GM23338 (cell line): ENCODE results near the gene RRAD. TPM values are rescaled to one million over a fixed set of nuclear protein-coding genes. Genes with fewer than 3 reads are reported as not detected.

ENCODE experiments used
- CTCF ChIP-seq, 2 experiments: fragments of 200-600 bp in 1 of 2; sonication (generic) in 1 of 2; conservative IDR thresholded peaks; 2 replicates each; pipeline versions ENCODE4 v1.5.1 to v1.6.1; 2016 to 2017; ENCODE audit warnings: antibody characterized with exemption in 2 of 2, low read depth in 2 of 2, mild to moderate bottlenecking in 2 of 2, moderate library complexity in 1 of 2
- EZH2phosphoT487 ChIP-seq: fragments of 200-600 bp; sonication (generic); IDR thresholded peaks from one replicate; pipeline ENCODE4 v1.8.1; 2018; ENCODE audit warnings: antibody characterized with exemption; ENCODE audit not compliant: unreplicated experiment
- JUNB ChIP-seq: IDR thresholded peaks from one replicate; pipeline ENCODE4 v1.6.1; 2016; ENCODE audit warnings: antibody characterized with exemption; ENCODE audit not compliant: unreplicated experiment
- NANOG ChIP-seq: IDR thresholded peaks from 2 replicates; pipeline ENCODE4 v1.6.1; 2016; ENCODE audit warnings: antibody characterized with exemption, borderline replicate concordance
- POLR2AphosphoS5 ChIP-seq: IDR thresholded peaks from 2 replicates; pipeline ENCODE4 v1.6.1; 2016; ENCODE audit warnings: antibody characterized with exemption, low read depth
- REST ChIP-seq: IDR thresholded peaks from one replicate; pipeline ENCODE4 v1.6.1; 2018; ENCODE audit warnings: antibody characterized with exemption; ENCODE audit not compliant: unreplicated experiment
- ZNF114 ChIP-seq: fragments of 250-450 bp; sonication (Bioruptor Pico); IDR thresholded peaks from 2 replicates; pipeline ENCODE4 v1.5.0; 2020; ENCODE audit warnings: mild to moderate bottlenecking, moderate library complexity
- polyA plus RNA-seq: library from polyadenylated mRNA; unstranded; fragments of >200 nt; fragmentation: Nextera tagmentation; extraction: Ambion mirVana; gene quantifications from 2 replicates; pipeline ENCODE4 v1.2.1, GENCODE V29; 2016
- total RNA-seq: library from RNA; depleted of rRNA; stranded (reverse); fragments of >200 nt; shearing (Covaris generic); gene quantifications from 2 replicates; pipeline ENCODE4 v1.2.3, GENCODE V29; 2014
- TF ChIP-seq, protein P1 (sequence below): fragments of 250-450 bp; sonication (Bioruptor Pico); IDR thresholded peaks from 2 replicates; pipeline ENCODE4 v1.5.0; 2020; ENCODE audit warnings: mild to moderate bottlenecking, moderate library complexity
- TF ChIP-seq, protein P2 (sequence below): IDR thresholded peaks from 2 replicates; pipeline ENCODE4 v1.6.1; 2016; ENCODE audit warnings: antibody characterized with exemption

The RRAD gene
- total and polyA plus RNA-seq, 2 experiments from 2014 or later, result 0.18 TPM; not detected in 1

GRCh38 chr16:66973716-66974115, 48.4 kb upstream of the RRAD start (continued):
- TF ChIP-seq, protein P1, sequence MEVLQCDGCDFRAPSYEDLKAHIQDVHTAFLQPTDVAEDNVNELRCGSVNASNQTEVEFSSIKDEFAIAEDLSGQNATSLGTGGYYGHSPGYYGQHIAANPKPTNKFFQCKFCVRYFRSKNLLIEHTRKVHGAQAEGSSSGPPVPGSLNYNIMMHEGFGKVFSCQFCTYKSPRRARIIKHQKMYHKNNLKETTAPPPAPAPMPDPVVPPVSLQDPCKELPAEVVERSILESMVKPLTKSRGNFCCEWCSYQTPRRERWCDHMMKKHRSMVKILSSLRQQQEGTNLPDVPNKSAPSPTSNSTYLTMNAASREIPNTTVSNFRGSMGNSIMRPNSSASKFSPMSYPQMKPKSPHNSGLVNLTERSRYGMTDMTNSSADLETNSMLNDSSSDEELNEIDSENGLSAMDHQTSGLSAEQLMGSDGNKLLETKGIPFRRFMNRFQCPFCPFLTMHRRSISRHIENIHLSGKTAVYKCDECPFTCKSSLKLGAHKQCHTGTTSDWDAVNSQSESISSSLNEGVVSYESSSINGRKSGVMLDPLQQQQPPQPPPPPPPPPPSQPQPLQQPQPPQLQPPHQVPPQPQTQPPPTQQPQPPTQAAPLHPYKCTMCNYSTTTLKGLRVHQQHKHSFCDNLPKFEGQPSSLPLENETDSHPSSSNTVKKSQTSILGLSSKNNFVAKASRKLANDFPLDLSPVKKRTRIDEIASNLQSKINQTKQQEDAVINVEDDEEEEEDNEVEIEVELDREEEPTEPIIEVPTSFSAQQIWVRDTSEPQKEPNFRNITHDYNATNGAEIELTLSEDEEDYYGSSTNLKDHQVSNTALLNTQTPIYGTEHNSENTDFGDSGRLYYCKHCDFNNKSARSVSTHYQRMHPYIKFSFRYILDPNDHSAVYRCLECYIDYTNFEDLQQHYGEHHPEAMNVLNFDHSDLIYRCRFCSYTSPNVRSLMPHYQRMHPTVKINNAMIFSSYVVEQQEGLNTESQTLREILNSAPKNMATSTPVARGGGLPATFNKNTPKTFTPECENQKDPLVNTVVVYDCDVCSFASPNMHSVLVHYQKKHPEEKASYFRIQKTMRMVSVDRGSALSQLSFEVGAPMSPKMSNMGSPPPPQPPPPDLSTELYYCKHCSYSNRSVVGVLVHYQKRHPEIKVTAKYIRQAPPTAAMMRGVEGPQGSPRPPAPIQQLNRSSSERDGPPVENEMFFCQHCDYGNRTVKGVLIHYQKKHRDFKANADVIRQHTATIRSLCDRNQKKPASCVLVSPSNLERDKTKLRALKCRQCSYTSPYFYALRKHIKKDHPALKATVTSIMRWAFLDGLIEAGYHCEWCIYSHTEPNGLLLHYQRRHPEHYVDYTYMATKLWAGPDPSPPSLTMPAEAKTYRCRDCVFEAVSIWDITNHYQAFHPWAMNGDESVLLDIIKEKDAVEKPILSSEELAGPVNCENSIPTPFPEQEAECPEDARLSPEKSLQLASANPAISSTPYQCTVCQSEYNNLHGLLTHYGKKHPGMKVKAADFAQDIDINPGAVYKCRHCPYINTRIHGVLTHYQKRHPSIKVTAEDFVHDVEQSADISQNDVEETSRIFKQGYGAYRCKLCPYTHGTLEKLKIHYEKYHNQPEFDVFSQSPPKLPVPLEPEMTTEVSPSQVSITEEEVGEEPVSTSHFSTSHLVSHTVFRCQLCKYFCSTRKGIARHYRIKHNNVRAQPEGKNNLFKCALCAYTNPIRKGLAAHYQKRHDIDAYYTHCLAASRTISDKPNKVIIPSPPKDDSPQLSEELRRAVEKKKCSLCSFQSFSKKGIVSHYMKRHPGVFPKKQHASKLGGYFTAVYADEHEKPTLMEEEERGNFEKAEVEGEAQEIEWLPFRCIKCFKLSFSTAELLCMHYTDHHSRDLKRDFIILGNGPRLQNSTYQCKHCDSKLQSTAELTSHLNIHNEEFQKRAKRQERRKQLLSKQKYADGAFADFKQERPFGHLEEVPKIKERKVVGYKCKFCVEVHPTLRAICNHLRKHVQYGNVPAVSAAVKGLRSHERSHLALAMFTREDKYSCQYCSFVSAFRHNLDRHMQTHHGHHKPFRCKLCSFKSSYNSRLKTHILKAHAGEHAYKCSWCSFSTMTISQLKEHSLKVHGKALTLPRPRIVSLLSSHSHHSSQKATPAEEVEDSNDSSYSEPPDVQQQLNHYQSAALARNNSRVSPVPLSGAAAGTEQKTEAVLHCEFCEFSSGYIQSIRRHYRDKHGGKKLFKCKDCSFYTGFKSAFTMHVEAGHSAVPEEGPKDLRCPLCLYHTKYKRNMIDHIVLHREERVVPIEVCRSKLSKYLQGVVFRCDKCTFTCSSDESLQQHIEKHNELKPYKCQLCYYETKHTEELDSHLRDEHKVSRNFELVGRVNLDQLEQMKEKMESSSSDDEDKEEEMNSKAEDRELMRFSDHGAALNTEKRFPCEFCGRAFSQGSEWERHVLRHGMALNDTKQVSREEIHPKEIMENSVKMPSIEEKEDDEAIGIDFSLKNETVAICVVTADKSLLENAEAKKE (CRISPR knock-in tag), result no peak
- TF ChIP-seq NANOG (no peak), POLR2AphosphoS5 (no peak), EZH2phosphoT487 (no peak), CTCF (conservative IDR thresholded peaks at IDR 0.05; ENCODE audit: low read depth in 2 of 2) (no peak), ZNF114 (CRISPR knock-in tag) (no peak), REST (no peak), JUNB (no peak)
- TF ChIP-seq, protein P2, sequence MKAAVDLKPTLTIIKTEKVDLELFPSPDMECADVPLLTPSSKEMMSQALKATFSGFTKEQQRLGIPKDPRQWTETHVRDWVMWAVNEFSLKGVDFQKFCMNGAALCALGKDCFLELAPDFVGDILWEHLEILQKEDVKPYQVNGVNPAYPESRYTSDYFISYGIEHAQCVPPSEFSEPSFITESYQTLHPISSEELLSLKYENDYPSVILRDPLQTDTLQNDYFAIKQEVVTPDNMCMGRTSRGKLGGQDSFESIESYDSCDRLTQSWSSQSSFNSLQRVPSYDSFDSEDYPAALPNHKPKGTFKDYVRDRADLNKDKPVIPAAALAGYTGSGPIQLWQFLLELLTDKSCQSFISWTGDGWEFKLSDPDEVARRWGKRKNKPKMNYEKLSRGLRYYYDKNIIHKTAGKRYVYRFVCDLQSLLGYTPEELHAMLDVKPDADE, result no peak
